Esophagus mucosa (tissue), 1 donor: Measurements from ENCODE around the gene NLGN4Y. TPM values are rescaled to one million over a fixed set of nuclear protein-coding genes. Genes with fewer than 3 reads are reported as not detected.

Source experiments
- ATAC-seq: fragments of 200-7000 bp; cut with Tn5 transposase; one replicate; pipeline ENCODE4 v1.9.1; 2020
- total RNA-seq: library from RNA; stranded (reverse); gene quantifications from one replicate; pipeline ENCODE4 v1.2.4, GENCODE V29; 2023
- donor health status: DM: yes; HTN: yes; CAD: no.

NLGN4Y gene
- total RNA-seq, 1 donor from 2014 or later: not detected

DNA sequence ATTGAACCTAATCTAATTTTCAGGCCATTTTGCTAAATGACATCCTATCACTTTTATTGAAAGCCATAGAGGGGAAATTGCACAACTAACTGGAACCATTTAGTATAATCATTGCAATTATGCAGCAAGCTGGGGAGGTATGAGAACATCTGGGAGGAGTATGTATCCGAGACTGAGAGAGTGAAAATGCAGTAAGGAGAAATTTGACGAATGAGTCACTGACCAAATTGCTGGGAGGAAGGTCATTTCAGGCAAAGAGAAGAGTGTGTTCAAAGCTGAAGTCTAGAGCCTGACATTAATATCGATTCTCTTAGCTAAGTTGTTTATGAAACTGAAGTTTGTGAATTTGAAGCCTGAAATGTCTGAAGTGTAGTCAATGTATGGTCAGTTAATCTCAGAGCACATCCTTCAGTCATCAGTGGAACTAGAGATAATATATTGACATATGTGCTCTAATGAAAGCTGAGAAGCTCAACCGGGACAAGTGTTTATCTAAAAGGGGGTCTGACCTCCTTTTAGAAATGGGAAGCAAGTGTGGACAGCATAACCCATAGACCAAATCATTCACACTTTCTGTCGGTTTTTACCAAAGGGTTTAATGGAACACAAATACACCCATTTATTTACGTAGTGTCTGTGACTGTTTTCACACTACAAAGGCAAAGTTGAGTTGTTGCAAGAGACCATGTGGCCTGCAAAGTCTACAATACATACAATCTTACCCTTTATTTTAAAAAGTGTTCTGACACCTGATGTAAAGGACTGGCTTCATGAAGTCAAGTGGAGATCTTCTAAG lies 120.0 kb downstream of the NLGN4Y start:
- no peak for ATAC-seq

DNA sequence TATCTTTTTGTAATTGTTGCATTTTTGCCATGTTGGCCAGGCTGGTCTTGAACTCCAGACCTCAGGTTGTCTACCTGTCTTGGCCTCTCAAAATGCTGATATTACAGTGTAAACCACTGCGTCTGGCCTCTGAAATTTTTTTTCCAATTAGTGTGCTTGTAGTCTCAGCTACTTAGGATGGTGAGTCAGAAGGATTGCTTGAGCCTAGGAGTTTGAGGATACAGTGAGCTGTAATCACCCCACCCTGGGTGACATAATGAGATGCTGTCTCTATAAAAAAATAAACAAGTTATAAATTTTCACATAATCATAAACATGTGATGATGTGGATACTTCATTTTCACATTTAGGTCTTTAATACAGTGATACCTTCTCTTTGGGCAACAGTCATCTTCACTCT lies 154.9 kb downstream of the NLGN4Y start:
- ATAC-seq: no peak

DNA sequence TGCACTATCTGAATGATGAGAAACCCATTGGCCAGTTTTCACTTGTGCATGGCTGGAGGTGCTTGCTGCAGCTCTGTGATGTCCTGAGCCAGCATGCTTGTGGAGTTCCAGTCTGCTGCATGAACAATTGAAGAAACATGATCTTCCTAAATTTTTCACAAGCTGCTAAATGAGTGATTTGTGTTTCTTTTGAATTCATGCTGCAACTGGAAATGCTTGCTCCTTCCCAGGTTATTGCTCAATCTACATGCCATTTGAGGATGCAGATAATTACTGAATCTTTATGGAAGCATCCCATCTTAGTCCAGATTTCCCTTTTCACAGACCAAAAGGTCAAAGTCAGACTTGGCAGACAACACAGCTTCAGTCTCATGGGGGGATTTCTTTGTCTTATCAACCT lies 170.2 kb downstream of the NLGN4Y start:
- no peak for ATAC-seq

DNA sequence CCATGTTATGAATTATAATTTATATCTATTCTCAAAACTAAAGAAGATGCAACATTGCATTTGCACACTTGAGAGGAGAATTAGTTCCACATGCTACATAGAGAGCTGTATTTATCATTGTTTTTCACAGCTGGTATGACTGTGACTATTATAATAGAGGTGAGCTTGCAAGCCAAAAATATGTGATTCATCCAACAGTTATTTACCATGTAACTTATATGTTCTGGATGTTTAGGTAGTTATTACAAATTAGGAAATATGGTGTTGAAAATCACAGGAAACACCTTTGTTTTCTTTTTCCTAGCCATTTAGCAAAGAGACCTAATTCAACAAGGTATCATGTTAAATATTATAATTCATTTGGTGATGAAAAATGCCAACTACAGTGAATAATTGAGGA lies 183.8 kb downstream of the NLGN4Y start:
- ATAC-seq: no peak

DNA sequence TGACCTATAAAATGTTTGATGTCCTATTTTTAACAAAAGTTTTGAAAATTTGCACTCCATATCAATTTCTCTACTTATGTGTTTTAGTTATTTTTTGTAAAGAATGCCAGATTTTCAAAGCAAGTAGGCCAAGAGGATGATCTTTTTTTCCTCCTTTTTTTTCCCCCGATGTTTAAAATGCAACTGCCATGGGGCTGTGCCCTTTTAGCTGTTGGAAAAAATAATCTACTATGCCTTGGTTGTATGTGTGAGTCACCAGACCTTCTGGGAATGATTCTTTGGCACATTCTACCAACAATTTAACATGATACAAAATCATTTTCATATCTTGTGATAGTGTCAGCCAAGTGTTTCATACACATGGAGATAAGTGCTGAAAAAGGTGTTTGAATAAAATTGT lies 217.3 kb downstream of the NLGN4Y start:
- ATAC-seq: no peak

DNA sequence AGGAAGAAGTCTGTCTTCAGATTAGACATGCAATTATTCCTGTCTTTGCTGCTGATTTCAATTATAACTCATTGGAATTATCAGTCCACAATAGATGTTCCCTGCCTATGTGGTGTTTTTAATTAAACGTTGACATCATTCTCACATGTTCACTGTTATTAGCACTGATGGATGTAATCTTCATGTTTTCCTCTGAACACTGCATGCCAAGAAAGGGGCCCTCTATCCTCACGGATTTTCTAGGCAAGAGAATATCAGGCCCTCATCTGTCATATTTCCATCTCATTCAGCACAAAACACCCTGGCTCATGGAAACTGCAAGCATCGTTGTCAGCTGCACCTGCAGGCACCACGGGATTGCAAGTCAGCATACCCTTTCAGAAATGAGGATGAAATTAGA lies 224.0 kb downstream of the NLGN4Y start:
- no peak for ATAC-seq

DNA sequence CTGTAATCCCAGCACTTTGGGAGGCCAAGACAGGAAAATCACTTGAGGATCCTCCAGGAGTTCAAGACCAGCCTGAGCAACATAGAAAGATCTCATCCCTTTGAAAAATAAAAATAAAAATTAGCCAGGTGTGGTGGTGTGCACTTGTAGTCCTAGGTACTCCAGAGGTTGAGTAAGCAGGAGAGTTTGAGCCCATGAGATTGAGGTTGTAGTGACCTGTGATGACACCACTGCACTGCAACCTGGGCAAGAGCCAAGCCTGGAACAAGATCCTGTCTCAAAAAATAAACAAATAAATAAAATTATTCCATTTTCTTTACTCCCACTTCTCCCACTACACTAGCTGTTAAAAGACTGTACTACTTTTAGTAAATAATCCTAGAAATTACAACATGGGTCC lies 231.2 kb downstream of the NLGN4Y start:
- ATAC-seq: no peak

DNA sequence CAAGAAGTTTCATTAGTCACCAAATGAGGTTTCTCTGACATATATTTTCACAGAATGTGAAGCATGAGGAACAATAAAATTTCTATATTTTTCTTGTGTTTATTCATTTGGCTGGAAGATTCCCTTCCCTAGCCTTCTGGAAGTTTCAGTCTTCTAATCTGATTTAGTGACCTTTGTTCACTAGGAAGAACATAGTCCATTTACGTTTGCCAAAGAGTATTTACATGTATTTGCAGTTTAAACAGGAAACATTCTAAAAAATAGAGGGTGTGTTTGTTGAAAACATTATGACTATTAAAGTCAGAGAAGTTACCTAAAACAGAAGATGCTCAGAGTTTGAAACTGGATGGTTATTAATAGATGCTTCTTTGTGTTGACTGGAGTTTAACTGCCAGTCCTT lies 238.6 kb downstream of the NLGN4Y start:
- no peak for ATAC-seq

DNA sequence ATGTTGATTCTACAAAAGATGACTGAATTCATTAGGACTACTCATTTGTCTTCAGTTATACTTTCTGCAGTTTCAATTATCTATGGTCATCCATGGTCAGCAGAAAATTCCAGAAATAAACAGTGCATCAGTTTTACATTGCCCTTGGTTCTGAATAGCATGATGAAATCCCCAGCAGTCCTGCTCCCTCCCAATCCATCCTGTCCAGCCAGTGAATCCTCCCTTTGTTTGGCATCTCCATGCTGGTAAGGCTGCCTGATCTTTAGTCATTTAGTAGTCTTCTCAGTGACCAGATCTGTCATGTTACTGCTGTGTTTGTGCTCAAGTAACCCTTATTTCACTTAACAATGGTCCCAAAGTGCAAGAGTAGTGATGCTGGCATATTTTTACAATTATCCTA lies 239.3 kb downstream of the NLGN4Y start:
- no peak for ATAC-seq

DNA sequence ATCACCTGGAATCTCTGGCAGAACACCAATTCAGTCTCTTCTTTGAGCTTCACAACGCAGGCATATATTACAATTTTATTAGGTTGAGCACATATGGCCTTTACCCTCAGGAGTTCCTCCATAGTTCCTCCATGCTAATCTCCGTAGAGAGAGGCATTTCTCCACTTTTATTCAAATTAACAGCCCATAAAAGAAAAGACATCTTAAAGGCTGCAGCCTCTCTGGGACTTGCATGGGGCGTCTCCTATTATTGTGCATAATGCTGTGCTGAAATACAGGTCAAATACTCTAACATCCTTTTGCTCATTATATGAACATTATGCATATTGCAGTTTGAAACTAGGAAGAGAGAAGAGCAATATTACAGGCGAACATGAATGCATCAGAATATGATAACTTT lies 253.9 kb downstream of the NLGN4Y start:
- no peak for ATAC-seq

DNA sequence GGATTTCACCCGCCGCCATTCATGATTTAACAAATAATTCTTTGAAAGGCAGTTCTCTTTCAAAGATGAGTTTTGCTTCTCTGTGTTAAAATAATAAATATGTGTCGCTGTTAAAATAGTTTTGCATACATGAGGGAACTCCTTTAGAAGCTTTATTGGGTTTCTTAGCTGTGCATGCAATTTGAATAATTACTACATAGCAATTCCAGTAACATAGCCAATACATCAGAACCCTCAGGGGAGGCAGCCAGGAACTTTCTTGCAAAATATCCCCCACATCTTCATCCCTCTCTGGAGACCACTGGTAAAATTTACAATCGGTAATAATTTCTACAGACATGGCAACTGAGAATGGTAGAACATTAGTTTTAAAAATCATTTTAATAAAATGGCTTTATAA lies 268.8 kb downstream of the NLGN4Y start:
- ATAC-seq: no peak

DNA sequence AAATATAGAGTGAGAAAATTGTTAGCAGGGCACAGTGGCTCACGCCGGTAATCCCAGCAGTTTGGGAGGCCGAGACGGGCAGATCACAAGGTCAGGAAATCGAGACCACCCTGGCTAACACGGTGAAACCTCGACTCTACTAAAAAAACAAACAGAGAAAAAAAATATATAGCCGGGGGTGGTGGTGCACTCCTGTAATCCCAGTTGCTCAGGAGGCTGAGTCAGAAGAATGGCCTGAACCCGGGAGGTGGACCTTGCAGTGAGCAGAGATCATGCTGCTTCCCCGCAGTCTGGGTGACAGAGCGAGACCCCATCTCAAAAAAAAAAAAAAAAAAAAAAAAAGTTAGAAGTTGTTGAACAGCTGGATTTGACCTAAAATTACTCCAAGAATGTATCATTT lies 269.3 kb downstream of the NLGN4Y start:
- no peak for ATAC-seq

DNA sequence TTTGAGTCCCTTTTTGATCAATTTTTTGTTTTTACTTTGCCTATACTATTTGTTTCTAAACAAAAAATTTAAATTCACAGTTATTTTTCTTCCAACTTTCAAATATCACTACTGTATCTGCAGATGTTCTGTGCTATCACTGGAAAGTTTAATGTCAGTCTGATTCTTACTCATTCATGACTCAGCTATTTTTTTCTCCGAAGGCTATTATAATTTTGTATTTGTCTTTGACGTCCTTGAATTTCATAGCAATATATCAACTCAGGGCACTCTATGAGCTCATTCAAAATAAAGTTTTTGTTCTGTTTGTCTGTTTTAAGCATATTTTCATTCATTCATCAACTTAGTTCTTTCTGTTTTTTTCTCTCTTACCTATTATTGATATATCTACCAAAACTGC lies 273.7 kb downstream of the NLGN4Y start:
- ATAC-seq: no peak

DNA sequence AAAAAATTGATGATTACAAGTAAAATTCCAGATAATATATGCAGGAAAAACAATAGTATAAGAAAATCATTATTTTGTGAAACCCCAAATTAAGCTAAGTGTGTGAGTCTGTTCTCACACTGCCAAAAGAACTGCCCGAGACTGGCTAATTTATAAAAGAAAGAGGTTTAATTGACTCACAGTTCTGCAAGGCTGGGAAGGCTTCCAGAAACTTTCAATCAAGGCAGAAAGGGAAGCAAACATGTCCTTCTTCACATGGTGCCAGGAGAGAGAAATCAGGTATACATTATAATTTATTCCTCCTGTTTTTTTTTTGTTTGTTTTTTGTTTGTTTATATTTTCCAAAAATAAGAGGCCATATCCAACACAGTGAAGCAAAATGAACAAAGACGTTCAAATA lies 276.8 kb downstream of the NLGN4Y start:
- no peak for ATAC-seq

DNA sequence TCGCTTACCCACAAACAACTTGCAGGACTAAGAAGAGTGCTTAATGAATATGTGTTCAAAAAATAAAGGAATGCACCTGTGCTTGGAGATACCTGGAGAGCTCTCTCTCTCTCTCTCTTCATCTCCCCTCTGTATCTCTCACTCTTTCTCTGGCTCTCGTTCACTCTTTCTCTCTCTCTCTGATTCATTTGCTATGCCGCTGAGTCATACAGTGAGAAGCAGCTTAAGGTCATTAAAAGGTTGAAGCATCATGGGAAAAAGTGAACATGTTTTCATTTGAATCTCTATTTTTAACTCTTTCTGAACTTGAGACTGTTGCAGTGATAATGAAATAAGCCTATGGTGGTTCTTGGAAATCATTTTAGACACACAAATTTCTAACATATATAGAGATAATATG lies 277.8 kb downstream of the NLGN4Y start:
- no peak for ATAC-seq

DNA sequence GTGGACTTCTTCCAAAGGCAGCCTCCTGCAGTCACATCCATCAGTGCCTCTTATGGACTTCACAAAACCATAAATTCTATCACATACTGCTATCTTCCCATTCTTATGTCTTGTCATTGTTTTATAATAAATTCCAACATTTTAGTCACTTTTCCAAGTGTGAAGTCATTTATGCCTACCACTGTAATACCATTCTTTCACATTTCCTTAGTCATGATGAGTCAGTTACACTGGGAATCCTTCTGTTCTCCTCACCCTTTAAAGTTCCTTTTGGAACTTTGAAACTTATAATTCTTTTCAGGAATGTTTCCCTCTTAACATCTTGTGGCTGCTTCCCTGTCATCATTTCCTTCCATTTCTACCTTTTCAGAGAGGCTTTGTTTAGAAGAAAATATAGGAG lies 279.7 kb downstream of the NLGN4Y start:
- ATAC-seq: no peak

DNA sequence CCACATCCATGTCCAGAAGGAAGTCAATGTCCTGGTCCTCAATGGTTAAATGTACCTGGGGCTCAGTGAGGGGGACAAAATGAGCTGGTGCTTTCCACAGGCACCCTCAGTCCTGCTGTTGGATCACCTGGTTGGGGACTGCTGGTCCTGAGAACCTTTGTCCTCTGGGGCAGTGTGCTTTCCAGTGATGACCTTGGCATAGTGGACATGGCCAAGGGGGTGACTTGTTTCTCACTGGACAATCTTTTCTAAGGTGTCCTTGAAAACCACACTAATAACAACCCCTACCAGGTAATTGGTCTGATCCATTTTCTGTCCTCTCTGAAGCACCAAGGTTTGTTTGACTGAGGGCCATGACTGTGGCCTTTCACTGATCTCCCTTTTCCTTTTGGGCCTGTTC lies 294.1 kb downstream of the NLGN4Y start:
- ATAC-seq: no peak

DNA sequence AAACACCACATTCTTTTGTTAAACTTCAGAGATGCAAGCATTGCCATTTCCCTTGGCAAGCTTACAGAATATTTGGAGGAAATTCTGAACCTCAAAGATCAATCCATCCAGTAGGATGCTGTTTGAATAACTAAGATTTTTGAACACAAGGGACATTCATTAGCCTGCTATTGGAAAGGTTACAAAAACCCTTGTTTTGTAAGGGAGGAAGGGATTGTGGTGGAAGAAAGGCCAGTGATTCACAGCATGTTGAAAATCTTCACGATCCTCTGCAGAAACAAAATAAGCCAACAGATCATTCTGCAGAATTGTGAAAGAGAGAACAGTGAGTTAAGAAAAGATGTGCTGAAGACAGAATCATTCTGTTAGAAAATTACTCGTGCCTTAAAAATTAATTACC lies 297.9 kb downstream of the NLGN4Y start:
- no peak for ATAC-seq

DNA sequence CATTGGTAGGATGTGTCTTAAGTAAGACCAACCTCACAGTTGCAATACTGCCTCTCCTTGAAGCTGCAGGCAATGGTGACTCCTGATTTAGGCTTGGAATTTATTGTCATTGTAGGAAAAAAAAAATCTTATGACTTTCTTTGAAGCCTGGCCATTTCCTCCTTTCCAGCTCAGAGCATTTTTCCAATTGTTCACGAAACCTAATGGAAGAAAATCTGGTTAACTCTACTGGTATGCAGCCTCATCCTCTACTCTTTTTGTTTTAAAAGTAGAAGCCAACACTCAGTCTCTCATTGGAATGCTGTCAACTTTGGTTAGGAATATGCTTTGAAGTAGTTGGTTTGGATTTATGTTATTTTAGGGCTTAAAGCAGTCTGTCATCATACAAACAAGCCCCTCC lies 298.6 kb downstream of the NLGN4Y start:
- ATAC-seq: no peak

DNA sequence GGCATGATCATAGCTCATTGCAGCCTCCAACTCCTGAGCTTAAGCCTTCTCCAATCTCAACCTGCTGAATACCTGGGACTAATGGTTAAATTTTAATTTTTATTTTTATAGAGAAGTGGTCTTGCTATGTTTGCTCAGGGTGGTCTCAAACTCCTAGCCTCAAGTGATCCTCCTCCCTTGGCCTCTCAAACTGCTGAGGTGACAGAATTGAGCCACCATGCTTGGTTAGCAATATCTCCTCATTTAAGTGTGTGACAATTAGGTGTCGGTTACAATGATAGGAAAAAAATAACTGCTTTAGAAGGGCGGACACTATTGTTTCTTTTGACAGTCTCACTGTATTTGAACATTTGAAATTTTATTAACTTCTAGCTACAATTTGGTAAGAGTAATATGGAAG lies 300.3 kb downstream of the NLGN4Y start:
- no peak for ATAC-seq

DNA sequence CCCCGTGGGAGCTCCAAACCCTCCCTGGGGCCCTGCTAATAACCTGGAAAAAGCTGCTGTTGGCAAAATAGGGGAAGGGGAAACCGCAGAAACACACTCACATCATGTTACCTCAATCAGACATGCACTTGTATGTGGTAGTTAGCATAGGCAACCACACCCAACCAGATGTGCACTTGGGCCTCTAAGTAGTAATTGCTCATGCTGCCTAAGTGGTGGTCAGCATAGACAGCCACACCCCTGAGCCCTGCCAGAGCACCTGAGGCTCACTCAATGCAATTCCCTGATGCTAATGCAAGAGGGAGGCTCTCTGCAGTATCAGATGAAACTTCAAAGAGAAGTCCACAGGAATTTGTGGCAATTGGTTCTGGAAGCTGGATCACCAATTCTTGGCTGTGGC lies 301.4 kb downstream of the NLGN4Y start:
- no peak for ATAC-seq

DNA sequence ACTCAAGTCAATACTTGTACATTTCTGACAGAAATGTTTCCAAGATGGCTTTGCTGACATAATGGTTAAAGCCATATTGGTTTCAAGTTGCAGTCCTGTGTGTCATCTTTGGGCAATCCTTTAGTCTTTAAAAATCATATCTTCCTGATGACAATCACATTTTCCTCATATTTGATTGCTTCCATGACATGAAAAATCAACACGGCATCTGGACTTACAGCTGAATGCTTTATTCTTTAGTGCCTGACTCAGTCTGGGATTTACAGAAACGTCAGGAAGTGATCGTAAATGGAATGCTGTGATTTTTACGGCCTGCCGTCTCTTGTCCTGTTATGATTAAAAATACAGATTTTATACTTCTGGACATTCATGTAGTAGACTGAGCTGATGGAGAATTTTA lies 304.2 kb downstream of the NLGN4Y start:
- ATAC-seq: no peak

DNA sequence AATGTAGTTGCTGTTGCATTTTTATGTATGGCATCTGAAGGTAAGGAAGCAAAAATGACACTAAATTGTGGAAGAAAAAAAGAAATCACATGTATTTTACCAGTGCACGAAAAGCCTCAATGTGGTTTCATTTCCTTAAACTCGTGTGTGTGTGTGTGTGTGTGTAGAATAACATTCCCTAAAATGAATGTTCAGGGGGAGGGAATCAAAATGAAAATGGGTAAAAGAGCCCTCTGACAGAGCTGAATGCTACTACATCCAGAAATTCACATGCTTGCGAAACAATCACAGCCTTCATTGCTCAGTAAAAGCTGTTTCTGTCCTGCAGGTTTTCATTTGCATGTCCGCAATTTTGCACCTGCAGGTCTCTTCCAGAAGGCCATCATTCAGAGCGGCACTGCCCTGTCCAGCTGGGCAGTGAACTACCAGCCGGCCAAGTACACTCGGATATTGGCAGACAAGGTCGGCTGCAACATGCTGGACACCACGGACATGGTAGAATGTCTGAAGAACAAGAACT lies 305.1 kb downstream of the NLGN4Y start:
- ATAC-seq: no peak

DNA sequence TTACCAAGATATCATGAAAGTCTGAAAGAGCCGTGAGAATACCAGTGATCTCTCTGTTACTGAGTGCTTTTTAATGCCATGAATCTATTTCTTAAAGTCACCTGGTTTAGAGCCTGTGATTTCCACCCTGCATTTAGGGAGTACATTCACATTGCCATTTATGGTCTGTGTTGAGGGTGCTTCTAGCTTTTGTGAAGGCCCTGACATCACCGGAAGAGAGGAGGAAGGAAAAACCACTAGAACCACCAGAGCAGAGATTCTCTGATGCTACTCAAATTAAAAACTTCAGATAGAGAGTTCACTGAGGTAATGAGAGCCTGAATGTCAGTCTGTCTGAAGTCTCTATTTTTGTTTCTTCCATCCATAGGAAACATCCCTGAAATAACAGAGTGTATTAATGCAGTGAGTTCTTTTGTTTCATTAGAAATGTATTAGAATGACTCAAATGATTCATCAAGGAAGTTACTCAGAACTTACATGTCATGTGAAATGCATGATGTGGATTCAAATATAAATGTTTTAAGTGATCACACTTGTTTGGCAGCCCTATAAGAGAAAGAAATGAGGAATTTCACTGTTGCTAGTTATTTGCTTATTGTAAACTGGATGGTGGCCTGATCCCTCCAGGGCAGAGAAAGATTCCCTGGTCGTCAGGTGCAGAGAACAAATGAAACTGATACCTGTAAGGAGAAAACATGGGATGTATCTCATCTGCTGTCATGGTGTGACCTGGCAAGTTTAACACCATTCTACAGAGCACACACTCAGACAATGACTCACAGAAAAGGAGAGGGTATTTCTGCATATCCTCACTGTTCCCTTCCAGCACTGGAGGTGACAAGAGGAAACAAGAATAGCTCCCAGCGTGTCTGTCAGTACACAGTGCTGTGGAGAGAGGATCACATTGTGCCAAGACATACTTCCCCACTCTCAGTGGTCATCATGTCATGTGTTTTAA lies 310.1 kb downstream of the NLGN4Y start:
- no peak for ATAC-seq
